Posterior cingulate gyrus (tissue), 11 donors: ENCODE data around the gene PGBD5.
A peak's percentile ranks its signal among the peaks of the same experiment; 100 is the strongest.
"Not testable (repeated sequence)": the region's sequence is repeated elsewhere in the genome, so short reads cannot be mapped to it uniquely, and the experiment has no call there.

Experiments used
- DNase-seq, 10 donors: peaks; one replicate each; pipeline versions ENCODE4 v3.0.0 to v3.0.0-alpha.2; 2020 to 2021; ENCODE audit warnings: mixed read lengths in 3 of 10
- intact Hi-C: fragments of 100-400 bp; cut with DNase I; formaldehyde crosslinking; loops from one replicate; pipeline ENCODE4 v1.15.1; 2023

Gene PGBD5

DNA sequence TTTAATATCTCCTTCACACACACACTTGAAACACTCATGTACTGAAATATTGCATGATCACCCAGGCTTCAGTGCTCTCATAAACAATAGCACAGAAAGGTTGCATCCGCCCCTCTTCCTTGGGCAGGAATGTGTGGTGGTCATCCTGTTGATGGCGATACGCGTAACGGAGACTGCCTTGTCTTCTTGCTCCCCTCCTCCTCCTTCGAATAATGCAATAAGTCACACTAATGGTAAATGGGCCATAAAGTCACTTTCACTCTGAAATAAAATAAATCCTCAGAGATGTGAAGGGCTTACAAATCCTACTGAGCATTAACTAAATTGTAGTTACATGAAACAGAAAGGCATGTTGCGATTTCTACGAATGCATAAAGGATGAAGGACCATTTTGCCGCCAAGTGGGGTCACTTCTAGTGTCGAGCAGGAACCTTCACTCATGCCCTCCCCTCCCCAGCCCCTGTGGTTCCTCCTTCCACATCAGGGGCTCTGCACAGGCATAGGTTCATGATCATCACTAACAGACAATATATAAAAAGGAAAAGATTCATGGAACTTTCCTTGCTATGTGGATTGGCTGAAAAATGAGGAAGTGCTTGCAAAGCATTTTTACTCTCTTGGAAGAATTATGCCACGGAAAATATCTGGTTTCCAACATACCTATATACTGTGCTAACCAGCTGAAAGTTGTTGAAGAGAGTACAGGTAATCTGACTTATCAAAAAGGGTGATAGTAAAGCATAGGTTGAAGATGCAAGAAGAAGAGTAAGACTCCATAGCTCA is 1.2 kb upstream of the PGBD5 start:
- intact Hi-C loops, result loop anchor here (5.0 kb wide), 1 partner anchor 70 kb away; no protein-coding TSS in a partner anchor
- DNase-seq, result no peak

DNA sequence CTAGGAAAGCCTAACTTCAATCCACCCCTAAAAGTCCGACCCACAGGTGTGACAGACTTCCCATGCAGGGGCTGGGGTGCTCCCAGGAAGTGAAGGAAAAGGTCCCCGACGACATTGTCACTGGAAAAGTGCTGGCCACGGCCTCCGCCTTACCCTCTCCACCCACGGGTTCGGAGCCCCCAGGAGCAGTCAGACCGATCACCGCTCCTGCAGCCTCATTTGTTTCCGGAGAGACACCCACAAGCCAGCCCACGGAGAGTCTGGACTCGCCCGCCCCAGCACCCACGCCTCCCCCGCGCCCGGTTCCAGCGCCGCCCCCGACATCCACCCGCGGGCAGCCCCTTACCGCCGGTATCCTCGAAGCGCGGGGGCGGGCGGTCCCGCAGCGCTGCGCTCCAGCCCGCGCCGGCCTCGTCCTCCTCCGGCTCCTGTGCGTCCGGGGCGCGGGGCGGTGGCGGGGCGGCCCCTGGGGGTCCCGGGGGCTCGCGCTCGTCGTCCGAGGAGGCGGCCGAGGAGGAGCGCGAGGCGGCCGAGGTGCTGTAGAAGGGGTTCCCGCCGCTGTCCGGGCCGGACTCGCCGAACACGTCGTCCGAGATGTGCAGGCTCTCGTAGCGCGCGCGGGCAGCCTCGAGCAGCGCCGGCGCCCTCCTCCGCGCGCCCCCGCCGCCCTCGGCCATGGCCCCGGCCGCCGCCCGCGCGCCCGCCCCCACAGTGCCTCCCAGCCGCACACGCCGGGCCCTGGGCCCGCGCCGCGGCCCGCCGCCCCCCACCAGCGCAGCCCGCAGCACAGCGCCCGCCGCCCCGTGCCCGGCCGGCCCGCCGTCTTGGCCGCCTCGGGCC is 660 bp downstream of the PGBD5 start:
- peak in 1 of 10 donors; percentile 72 for DNase-seq
- intact Hi-C loops, result loop anchor here (2.0 to 5.0 kb wide), 2 partner anchors 68 to 217 kb away; partner anchors contain the start of gene COG2

DNA sequence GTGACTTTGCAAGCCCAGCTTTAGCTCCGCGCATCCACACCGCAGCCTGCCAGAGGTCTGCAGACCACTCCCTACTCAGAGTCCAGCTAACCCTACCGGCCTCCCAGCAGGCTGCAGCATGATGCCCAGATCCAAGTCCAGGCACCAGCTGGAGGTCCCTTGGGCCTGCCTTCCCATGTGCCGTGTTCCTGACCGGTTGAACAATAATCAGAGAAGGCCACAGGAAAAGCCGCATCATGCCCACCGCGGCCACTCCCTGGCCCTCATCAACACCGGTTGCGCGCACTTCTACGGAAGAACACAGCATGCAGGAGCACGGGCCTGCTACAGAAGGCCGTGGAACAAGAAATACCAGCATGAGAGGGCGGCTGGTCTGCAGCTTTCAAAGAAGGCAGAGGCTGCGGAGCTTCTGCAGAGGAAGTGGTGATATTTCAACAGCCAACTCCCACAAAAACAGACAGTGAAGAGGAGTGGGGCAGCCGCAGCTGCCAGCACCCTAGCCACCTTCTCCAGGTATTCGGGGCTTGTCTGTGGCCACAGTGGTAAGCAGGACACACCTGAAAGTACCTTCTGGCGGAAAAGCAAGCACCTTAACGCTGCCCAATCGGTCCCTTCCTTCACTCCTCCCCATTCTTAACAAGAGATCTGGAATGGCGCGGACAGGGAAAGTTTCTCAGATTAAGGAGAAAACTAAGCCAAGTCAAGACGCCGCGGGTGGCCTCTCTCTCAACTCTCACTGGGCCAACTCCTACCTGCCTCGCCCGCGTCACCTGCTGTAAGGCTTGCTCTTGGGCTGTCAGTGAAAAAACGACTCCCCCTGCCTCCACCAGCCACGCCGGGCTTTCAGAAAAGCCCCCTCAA is 1.5 kb downstream of the PGBD5 start:
- DNase-seq, result peak in 4 of 10 donors; percentile 34 to 85 (median 56)
- intact Hi-C loops, result loop anchor here (2.0 to 5.0 kb wide), 2 partner anchors 67 to 218 kb away; partner anchors contain the start of gene COG2

DNA sequence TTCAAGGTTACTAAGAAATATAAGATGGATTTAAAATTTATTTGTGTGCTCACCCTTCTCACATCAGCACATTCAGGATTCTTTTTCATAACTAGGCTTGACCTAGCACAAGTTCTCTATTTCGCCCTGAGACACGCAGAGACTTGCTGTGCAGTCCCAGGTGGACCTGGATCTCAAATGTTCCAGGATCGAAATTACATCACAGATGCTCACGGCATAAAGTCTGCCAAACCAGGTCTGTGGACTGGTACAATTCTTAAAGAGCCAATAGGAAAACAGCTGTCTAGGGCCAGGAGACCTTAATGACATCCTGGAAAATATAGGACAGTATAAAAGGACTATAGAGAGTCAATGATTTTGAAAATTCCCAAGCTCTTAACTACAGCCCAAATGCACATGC is 2.2 kb downstream of the PGBD5 start:
- intact Hi-C loops, result loop anchor here (2.0 kb wide), 1 partner anchor 219 kb away; the partner anchor contains the start of gene COG2
- DNase-seq, result no peak

DNA sequence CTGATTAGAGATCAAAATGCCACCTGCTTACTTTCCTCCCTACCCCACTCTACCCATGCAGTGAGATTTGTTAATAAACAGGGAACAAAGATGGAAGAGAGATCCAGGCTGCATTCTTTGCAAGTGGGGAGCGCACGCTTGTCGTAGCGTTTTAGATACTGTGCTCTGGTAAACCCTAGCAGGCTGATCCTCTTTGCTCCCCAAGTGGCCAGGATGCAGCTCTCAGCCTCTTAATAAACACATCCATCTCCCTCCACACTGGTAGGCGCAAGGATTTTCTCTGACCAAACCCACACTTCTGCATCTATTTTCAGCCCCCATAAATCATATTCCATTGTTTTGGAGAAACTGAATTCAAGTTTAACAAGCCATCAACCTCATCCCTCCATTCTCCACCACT is 2.9 kb downstream of the PGBD5 start:
- peak in 2 of 10 donors; percentile 28 to 86 for DNase-seq
- intact Hi-C loops, result no loop called here

DNA sequence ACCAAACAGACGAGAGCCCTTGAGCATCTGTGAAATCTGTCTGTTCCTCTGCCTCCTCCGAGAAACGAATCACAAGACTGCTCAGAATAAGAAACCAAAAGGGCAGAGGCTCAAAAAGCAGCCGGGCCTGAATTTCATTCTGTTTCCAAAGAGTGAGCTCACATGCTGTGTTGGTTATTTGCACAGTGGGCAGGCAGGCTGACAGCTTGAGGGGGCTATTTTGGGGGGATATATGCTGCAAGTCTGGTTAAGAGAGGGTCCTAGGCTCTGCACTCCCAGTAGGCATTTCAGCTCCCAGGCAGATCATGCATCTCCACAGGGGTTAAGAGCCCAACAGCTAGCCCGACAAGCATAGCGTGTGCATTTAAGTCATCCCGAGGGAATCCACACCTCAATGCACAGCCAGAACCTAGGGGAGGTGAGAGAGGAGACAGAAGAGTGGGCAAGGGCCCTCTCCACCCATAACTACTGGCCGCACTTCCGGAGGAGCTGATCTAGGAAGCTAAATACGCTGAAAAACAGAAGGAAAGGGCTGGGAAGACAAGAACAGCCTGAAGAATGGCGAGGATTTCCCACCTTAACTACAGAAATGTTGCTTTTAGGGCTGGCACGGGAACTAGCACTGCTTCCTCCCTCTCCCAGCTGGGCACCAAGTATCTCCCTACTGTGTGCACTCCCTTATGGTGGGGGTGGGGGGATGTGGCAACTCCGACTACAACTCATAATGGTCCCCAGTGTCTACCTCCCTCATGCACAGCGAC is 3.7 kb downstream of the PGBD5 start:
- no peak for DNase-seq
- intact Hi-C loops, result no loop called here

DNA sequence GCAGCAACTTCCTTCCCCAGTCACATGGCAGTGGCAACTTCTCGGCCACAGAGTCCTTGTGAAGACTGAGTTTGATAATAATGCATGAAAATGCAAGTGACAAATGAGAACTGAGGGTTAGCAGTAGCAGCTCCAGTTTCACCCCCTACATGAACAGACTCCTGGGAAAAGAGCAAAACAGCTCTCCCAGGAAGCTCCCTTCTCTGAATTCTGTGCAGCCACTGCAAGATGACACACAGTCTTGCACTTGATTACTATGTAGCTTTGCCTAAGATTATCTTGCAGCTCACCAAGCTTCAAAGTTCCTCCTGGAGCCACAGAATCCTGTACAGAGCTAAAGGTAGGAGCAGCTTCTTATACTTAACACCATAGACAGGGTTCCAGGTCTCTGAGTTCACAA is 4.7 kb downstream of the PGBD5 start:
- intact Hi-C loops, result no loop called here
- DNase-seq, result no peak

DNA sequence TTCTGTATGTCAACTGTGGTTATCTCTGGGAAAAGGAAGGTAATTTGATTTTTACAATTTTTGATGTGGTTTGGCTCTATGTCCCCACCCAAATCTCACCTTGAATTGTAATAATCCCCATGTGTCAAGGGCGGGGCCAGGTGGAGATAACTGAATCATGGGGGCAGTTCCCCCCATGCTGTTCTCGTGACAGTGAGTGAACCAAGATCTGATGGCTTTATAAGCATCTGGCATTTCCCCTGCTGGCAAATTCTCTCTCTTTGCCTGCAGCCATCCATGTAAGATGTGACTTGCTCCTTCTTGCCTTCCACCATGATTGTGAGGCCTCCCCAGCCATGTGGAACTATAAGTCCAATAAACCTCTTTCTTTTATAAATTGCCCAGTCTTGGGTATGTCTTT is 5.8 kb downstream of the PGBD5 start:
- DNase-seq, intact Hi-C loops: not testable (repeated sequence)

DNA sequence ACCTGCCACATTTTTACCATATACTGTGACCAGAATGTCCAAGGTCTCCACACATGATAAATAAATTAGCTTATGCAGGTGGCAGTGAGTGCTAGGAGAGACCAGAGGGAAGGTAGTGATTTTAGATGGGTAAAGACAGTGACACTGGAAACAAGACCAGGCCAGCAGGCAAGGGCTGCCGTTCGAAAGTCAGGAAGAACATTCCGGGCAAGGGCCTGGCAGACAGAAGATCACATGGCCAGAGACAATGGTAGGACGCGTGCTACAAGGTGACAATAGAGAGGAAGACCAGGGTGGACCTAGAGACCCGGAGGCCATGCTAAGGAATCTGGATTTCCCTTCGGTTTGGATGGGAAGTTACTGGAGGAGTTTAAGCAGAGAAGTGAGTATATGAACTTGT is 9.7 kb downstream of the PGBD5 start:
- DNase-seq, result no peak
- intact Hi-C loops, result no loop called here

DNA sequence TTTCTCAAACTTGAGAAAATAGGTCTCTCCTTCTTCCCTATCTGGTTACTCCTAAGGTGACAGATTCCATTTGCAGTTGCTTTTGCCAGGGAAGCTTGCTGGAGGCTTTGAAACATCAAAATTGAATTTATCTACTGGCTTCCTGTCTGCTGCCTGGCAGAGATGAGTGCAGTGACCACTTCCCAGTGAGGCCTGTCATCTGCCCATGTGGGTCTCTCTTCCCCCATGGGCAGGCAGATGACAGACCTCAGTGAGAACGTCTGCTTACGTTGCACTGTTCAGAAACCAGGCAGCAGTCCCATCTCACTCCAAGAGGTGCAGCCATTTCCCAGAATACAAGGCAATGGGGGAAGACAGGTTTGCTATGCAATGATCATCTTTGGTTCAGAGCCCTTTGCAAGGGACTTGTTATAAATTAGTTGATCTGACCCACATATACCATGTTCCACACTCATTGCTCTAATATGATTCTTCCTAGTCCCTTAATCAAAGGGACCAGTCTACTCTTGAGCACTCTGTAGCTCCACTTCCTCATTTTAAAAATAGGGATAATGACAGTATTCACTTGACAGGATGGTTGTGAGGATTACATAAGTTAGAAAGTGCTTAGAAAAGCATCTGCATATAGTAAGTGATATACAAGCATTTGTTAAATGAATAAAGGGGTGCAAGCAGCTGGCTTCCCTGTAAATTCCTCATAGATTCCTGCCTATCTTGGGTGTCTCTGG is 10.6 kb downstream of the PGBD5 start:
- intact Hi-C loops, result no loop called here
- no peak for DNase-seq

DNA sequence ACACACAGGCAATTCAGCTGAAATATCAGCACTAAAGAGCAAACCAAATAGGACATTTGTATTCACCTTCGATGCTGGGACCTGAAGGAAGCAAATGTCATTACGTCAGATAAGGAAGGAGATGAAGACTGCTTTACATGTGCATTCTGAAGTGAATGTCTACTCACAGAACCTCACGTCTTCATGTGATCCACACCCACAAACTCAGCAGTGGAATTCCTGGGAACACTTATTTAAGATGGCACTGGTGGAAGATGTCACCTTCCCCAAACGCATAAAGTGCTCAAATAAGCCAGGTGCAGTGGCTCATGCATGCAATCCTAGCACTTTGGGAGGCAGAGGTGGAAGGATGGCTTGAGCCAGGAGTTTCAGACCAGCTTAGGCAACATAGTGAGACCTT is 11.4 kb downstream of the PGBD5 start:
- no peak for DNase-seq
- intact Hi-C loops, result no loop called here

DNA sequence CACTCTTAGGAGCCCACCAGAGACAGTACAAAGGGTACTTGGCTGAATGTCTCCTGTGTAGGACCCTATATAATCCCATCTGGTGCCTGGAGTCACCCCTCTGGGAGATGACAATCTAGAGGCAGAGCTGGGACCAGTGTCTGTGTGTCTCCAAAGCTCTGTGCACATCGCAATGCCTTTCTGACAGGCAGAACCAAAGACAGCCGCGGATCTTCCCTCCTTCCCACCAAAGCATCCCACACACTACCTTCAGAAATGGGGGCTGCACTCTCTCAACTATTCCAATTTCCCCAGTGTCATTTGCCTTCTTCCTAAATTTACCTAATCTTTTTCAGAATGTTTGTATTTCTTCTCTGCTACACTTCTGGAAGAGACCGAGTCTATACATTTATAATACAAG is 12.0 kb downstream of the PGBD5 start:
- DNase-seq, result no peak
- intact Hi-C loops, result no loop called here

DNA sequence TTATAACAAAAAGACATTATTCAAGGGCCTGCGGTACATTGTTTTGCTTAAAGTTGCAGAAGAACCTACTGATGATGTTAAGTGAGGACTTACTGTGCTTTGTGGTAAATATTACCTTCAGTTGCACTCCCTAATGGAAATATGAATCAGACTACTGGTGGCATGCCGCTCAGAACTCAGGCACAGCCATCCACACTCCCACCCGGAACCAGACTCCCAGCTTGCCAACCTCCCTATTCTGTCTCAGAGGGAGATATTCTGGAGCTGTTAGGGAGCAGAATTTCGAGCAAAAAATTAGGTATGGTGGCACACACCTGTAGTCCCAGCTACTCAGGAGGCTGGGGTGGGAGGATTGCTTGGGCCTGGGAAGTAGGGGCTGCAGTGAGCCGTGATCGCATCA is 13.1 kb downstream of the PGBD5 start:
- no peak for DNase-seq
- intact Hi-C loops, result no loop called here

DNA sequence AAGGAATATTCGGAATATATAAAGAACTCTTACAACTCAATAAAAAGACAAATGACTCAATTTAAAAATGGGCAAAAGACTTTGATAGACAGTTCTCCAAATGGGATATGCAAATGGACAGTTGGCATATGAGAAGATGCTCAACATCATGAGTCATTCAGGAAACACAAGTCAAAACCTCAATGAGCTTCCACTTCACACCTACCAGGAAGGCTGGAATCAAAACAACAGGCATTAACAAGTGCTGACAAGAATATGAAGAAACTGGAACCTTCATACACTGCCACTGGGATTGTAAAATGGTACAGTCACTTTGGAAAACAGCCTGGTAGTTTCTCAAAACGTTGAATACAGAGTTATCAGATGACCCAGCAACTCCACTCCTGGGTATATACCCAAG is 17.2 kb downstream of the PGBD5 start:
- intact Hi-C loops, result no loop called here
- DNase-seq, result no peak

DNA sequence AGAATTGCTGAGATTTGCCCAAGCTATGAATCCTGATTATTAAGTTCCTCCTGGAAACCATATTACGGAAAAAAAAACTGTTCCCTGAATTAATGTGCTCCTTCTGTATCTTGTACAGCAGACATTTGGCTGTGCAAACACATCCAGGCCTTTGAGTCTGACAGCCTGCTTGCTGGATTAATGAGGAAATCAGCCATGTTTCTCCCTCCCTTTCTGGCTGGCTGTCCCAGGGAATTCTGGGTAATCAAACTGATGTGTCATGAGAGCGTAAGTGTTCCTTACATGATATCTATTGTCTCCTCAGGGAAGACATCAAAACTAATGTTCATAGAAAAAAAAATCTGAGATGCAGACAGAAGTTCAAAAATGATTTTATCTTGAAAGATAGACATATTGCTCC is 18.8 kb downstream of the PGBD5 start:
- intact Hi-C loops, result no loop called here

DNA sequence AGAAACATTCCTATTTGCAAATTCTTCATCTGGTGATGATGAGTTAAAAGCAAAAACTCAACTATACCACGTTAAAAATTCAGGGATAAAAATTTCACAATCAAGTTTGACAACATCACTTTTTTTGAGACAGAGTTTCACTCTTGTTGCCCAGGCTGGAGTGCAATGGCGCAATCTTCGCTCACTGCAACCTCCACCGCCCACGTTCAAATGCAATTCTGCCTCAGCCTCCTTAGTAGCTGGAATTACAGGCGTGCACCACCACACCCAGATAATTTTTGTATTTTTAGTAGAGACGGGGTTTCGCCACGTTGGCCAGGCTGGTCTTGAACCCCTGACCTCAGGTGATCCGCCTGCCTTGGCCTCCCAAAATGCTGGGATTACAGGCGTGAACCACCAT is 19.4 kb downstream of the PGBD5 start:
- intact Hi-C loops, DNase-seq: not testable (repeated sequence)

More for the DNA sequence above, 18.8 kb downstream of the PGBD5 start:
- DNase-seq, result no peak

DNA sequence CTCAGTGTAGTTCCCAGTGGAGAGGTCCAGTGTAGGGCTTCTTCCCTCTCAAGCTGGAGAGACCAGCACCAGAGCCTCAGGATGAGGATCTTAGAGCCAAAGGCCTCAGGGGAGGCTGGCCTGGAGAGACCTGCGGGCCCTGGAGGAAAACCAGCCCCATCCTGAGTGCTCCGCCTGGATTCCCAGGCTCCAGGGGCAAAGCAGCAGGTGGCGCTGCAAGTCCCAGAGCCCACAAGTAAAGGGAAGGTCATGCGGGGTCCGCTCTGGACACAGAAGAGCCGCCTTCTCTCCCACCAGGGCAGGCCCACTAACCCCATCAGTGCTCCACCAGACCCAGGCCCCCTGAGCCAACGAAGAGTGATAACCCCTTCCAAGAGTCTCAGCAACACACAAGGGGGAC is 22.7 kb downstream of the PGBD5 start:
- intact Hi-C loops, result no loop called here
- no peak for DNase-seq

DNA sequence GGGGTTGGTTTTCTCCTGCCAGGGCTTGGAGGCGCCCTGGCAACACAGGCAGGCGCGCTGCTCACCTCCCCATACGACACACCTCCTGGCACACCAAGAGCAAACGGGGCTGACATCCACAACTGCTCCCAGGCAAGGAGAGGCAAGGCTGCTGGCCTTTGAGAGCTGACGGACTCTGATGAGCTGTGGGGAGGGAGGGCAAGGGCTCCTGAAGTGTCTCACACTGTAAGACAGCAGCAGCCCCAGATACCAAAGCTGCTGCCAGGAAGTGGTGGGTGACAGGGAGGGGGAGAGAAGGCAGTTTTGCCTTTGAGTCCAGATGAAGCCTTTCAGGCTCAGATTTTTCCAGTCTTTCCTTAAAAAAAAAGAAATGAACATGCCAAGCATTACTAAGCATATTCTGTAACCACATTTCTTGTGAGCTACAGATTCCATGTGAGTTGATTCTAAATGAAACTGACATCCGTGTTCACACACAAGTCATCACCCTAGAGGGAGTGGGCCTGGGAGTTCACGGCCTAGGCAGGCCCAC is 24.3 kb downstream of the PGBD5 start:
- intact Hi-C loops, result no loop called here
- no peak for DNase-seq

DNA sequence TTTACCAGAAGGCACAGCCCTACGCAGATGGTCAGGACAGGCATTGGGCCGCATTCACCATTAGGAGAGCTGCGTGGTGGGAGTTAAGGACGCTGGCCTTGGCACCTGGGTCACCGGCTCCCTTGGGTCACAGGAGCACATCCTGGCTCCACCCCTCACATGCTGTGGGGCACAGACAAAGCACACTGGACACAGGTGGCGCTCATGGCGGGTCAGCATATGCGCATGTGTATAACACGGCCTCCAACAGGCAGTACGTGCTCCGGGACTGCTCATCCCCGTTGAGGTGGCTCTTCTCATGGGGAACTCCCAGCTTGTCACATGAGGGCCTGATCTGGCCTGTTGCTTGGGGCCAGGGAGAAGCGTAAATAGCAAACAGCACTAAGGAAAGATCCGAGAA is 25.0 kb downstream of the PGBD5 start:
- intact Hi-C loops, result no loop called here
- DNase-seq, result no peak
